Measurements from ENCODE around the gene RAG1. TPM values are rescaled to one million over a fixed set of nuclear protein-coding genes. Genes with fewer than 3 reads are reported as not detected.
A peak's percentile ranks its signal among the peaks of the same experiment; 100 is the strongest.
"Not testable (repeated sequence)": the region's sequence is repeated elsewhere in the genome, so short reads cannot be mapped to it uniquely, and the experiment has no call there.

The RAG1 gene
- total RNA-seq, 4 donors from 2014 or later = 1.9 to 5.0 (median 3.1) TPM

DNA sequence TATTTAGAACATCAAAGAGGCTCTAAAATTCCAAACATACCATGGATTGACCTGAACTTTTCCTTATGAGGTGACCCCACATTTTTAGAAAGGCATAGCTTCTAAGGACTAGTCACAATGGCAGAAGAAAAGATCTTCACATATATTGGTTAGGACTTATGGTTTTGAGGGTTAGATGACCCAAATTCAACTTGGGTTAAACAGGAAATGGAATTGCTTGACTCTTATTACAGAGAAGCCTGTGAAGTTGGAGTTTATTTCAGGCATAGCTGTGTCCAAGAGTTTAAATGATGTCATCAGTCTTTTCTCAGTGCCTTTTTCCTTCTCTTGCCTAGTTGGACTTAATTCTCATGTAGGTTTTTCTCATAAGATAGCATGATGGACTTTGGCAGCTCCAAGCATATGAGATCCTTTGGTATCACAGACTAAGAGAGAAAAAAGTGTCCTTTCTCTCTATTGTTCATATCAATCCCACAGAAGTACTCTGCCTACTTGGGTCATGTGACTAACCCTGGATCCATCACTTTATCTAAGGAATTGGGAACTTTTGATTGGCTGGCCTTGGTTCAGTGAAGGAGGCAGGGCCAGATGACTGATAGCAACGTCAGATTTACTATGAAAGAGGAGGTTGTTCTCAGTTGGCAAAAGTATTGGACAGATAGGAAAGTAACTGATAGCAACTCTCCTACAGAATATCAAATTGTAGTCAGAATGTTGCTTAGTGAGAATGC is 17.3 kb upstream of the RAG1 start:
- TF ChIP-seq POLR2A (IDR thresholded peaks at IDR 0.05) = no peak
- H3K4me1 ChIP-seq = no peaks in the 10 kb centered on the region
- no peak overlapping the region for H3K27ac ChIP-seq
- H3K4me3 ChIP-seq = no peak overlapping the region
- H3K27me3 ChIP-seq = no peaks in the 10 kb centered on the region
- no peaks in the 10 kb centered on the region for H3K9me3 ChIP-seq
- DNase-seq = no peak
- no peaks in the 10 kb centered on the region for H3K36me3 ChIP-seq

DNA sequence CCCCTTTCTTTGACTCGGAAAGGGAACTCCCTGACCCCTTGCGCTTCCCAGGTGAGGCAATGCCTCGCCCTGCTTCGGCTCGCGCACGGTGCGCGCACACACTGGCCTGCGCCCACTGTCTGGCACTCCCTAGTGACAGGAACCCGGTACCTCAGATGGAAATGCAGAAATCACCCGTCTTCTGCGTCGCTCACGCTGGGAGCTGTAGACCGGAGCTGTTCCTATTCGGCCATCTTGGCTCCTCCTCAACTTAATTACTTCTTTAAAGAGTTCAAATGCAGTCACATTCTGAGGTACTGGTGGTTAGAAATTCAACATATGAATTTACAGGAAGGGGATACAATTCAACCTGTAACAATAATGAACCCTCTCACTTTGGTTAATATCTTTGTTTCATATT is 10.4 kb upstream of the RAG1 start:
- not testable (repeated sequence) for H3K36me3 ChIP-seq, H3K27me3 ChIP-seq, H3K27ac ChIP-seq, H3K4me1 ChIP-seq, H3K9me3 ChIP-seq, H3K4me3 ChIP-seq, DNase-seq

DNA sequence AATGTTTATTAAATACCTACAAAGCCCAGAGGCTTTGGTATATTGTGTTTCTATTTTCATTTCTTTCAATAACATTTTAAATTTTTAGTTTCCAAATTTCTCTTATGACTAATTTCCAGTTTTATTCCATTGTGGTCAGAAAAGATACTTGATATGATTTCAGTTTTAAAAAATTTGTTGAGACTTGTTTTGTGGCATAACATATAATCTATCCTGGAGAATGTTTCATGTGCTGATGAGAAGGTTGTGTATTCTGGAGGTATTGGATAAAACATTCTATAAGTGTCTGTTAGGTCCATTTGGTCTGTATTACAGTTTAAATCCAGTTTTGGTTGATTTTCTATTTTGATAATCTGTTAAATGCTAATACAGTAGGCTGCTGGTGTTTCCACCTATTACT is 9.8 kb upstream of the RAG1 start:
- no peak overlapping the region for H3K27ac ChIP-seq
- H3K36me3 ChIP-seq = no peaks in the 10 kb centered on the region
- no peaks in the 10 kb centered on the region for H3K27me3 ChIP-seq
- no peak for DNase-seq
- TF ChIP-seq, protein P1, sequence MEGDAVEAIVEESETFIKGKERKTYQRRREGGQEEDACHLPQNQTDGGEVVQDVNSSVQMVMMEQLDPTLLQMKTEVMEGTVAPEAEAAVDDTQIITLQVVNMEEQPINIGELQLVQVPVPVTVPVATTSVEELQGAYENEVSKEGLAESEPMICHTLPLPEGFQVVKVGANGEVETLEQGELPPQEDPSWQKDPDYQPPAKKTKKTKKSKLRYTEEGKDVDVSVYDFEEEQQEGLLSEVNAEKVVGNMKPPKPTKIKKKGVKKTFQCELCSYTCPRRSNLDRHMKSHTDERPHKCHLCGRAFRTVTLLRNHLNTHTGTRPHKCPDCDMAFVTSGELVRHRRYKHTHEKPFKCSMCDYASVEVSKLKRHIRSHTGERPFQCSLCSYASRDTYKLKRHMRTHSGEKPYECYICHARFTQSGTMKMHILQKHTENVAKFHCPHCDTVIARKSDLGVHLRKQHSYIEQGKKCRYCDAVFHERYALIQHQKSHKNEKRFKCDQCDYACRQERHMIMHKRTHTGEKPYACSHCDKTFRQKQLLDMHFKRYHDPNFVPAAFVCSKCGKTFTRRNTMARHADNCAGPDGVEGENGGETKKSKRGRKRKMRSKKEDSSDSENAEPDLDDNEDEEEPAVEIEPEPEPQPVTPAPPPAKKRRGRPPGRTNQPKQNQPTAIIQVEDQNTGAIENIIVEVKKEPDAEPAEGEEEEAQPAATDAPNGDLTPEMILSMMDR (IDR thresholded peaks at IDR 0.05) = no peak
- no peak for TF ChIP-seq POLR2A (IDR thresholded peaks at IDR 0.05)
- no peaks in the 10 kb centered on the region for H3K4me1 ChIP-seq
- no peaks in the 10 kb centered on the region for H3K9me3 ChIP-seq
- no peak overlapping the region for H3K4me3 ChIP-seq

DNA sequence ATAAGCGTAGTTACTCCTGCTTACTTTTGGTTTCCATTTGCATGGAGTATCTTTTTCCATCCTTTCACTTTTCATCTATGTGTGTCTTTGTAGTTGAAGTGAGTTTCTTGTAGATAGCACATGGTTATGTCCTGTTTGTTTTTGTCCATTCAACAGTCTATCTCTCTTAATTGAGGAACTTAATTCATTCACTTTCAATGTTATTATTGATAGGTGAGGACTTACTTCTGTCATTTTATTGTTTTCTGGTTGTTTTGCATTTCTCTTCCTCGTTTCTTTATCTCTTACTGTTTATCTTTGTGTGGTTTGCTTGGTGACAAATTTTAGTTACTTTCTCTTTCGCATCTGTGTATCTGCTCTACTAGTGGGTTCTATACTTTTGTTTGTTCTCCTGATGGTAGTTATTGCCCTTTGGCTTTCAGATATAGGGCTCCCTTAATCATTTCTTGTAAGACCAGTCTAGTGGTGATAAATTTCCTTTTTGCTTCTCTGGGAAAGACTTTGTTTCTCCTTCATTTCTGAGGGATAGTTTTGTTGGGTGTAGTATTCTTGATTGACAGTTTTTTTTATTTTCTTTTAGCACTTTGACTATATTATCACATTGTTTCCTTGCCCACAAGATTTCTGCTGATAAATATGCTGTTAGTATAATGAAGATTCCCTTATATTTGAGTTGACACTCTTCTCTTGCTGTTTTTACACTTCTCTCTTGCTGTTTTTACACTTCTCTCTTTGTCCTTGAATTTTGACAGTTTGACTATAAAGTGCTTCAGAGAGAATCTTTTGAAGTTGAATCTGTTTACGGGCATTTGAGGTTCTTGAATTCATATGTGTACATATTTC is 9.0 kb upstream of the RAG1 start:
- Histone ChIP-seq H3K36me3 (no peaks in the 10 kb centered on the region), H3K27me3 (no peaks in the 10 kb centered on the region), H3K9me3 (no peaks in the 10 kb centered on the region), H3K27ac (no peak overlapping the region), H3K4me1 (no peaks in the 10 kb centered on the region), H3K4me3 (no peak overlapping the region)
- no peak for DNase-seq
- TF ChIP-seq, protein P1 (IDR thresholded peaks at IDR 0.05) = no peak
- TF ChIP-seq POLR2A (IDR thresholded peaks at IDR 0.05) = no peak

DNA sequence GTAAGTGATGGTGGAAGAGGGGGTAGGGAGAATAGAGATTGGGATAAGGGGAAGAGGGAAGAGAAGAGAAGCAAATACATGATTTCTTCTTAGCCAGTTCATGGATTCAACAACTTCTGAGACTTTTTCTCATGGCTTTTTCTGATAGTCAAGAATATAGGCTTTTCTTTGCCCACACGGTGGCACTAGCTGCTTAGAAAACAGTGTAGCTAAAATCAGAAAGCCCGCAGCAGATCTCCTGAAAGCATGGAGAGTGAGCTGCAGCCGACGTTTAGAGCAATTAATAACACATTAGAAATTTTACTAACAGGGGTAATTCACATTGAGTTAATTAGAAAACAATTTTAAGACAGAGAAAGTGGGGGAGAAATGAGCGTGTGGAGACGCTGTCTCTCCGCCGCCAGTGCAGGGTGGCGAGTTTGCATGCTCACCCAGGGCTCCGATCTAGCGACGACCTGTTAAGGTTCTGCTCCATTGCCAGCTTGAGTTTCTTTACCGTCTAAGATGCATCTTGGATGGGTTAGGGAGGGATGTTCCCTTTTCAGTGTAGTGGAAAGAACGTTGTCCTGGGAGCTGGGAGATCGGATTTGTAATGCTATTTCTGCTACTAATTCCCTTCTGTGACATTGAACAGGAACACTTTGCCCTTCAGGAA is 3.3 kb upstream of the RAG1 start:
- no peak for TF ChIP-seq POLR2A (IDR thresholded peaks at IDR 0.05)
- TF ChIP-seq, protein P1 (IDR thresholded peaks at IDR 0.05) = peak in 5 of 6 experiments; percentile 23 to 71 (median 67)
- Histone ChIP-seq H3K36me3 (no peaks in the 10 kb centered on the region), H3K9me3 (no peaks in the 10 kb centered on the region), H3K27me3 (no peaks in the 10 kb centered on the region), H3K27ac (no peak overlapping the region), H3K4me3 (peak overlapping the region in 2 of 4 donors; percentile 36 to 43), H3K4me1 (no peaks in the 10 kb centered on the region)
- peak in 2 of 3 donors; percentile 17 to 64 for DNase-seq

DNA sequence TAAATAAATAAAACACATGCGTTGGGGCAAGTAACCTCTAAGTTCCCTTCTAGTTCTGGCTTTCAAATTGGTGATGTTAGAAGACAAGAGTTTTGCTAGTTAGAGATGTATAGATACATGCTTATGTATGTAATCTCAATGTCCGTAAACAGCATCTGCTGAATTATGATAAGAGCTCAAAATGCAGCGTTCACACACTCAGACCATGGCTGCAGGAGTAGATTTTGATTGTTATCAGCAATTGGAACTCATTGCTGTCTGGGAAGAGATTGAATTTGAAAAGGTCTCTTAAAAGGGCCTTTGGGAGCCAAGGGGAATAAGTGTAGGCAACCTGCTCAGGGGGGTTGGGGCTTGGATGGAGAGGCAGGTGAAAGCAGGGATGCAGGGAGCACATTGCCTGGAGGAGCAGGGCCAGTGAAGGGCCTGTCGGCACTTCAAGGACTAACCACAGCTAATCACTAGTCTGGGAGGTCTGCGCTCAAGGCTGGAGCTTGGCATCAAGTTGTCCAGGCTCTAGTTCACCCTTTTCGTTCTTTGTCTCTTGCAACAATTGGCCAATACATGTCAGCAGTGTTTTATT is 2.7 kb upstream of the RAG1 start:
- Histone ChIP-seq H3K4me3 (peak overlapping the region in 1 of 4 donors; percentile 43), H3K9me3 (no peaks in the 10 kb centered on the region), H3K27me3 (no peaks in the 10 kb centered on the region), H3K36me3 (no peaks in the 10 kb centered on the region), H3K4me1 (no peaks in the 10 kb centered on the region), H3K27ac (no peak overlapping the region)
- DNase-seq = no peak
- TF ChIP-seq POLR2A (IDR thresholded peaks at IDR 0.05) = no peak
- TF ChIP-seq, protein P1 (IDR thresholded peaks at IDR 0.05) = no peak
